NCI-H2081 (cell line): ENCODE data around the gene GLB1L2.
"Not testable (repeated sequence)": the region's sequence is repeated elsewhere in the genome, so short reads cannot be mapped to it uniquely, and the experiment has no call there.

Source experiments
- DNase-seq, 2 experiments: peaks; one replicate each; lab custom pipeline; 2025; lab: John Stamatoyannopoulos, UW

The GLB1L2 gene

DNA sequence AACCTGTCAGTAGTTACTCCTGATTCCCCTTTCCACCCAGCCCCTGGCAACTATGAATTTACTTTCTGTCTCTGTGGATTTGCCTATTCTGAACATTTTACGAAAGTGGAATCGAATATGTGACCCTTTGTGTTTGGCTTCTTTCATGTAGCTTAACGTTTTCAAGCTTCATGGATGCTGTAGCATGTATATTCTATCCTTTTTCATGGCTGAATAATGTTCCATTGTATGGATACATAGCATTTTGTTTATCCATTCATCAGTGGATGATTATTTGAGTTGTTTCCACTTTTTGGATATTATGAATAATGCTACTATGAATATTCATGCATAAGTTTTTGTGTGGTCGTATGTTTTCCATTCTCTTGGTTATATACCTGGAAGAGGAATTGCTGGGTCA lies 9.2 kb upstream of the GLB1L2 start:
- no peak for DNase-seq

- DNase-seq, result no peak
Observed at GRCh38 chr11:134328433-134328832, 3.4 kb upstream of the GLB1L2 start.

- no peak for DNase-seq
Observed at GRCh38 chr11:134330611-134331353, 1.0 kb upstream of the GLB1L2 start.

GRCh38 chr11:134332189-134332631 lies 422 bp downstream of the GLB1L2 start:
- DNase-seq, result peak; percentile 39 to 68

GRCh38 chr11:134332782-134333181 lies 994 bp downstream of the GLB1L2 start:
- DNase-seq, result no peak

- DNase-seq, result no peak
Observed at GRCh38 chr11:134333312-134333711, 1.5 kb downstream of the GLB1L2 start.

DNA sequence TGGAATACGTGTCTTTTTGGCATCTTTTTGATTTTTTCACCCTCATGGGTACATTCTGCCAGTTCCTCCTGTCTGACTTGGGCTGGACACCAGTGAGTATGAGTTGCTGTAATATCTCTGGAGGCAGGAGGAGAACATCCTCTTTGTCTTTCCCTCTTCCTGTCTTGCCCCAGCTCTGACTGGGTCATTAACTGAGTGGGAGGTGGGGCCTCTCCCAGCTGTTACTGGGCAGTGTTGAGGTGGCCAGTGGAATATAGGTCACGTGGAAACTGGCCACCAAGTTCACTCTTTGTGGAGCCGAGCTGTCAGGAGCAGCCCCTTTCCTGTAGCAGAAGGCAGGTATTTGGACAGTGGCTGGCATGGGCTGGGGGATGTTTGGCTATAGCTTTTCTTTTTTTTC lies 2.2 kb downstream of the GLB1L2 start:
- DNase-seq, result no peak

DNA sequence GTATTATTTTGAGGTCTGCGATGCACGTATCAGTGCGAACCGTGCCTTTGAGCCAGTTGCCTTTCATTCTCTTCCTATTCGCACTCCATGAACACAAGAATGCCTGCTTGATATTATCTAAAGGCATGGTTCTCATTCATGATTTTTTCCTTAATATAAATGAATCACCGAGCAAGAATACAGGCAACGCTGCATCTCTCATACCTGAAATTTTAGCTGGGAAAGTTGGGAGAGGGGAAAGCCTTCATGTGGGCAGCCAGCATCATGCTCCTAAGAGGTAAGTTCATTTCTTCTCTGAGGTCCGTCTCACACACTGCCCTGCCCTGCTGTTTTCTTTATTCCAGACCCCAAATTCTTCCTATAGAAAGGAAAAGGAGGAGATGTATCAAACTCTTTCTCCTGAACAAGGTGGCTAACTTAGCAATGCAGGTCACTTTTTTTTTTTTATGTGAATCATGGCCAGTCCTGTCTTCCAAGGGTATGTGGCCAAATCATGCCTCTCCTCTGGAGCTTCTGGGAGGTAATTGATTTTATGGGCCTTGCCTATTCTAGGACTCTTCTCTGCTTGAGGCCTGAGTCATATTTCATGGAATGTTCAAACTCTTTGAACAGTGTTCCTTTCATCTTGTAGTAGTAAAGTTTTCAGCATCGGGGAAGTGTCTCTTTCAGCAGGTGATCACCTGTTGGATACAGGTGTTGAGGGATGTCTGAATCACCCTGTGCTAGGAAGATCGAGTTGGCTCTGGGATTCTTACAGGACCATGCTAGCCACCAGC lies 3.2 kb downstream of the GLB1L2 start:
- DNase-seq, result no peak

DNA sequence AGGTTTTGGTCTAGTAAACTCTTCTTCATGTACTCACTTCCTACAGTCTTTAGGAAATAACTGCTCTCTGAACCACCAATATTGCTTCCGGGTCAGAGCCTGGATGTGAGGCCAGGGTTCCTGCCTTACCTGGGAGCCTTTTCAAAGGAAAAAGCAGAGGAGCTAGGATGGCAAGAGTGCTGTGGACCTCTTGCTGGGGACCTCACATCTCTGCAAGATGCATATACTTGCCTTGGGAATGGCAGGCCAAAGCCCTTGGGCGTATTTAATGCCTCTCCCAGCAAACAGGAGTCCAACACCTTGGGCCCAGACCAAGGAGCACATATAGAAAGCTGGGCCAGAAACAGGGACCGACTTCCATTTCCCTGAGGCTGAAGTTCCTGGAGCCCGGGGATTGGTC lies 5.3 kb downstream of the GLB1L2 start:
- DNase-seq, result no peak

DNA sequence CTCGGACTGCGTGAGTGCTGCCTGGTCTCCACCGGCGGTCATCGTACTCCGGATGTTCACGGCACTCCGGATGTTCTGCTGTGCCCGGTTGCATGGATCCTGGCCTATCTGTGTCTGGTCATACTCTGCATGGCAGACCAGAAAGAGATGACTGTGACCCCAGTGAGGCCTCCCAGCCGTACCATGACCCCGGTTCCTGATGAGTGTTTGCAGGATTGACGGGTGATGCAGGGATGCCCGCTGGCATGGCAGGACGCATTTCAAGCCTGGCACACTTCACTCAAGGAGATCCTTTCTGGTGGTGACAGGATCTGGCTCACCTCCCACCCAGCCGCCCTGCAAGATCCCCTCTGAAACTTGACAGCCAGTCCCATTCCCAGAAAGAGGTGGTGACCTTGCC lies 6.3 kb downstream of the GLB1L2 start:
- no peak for DNase-seq

DNA sequence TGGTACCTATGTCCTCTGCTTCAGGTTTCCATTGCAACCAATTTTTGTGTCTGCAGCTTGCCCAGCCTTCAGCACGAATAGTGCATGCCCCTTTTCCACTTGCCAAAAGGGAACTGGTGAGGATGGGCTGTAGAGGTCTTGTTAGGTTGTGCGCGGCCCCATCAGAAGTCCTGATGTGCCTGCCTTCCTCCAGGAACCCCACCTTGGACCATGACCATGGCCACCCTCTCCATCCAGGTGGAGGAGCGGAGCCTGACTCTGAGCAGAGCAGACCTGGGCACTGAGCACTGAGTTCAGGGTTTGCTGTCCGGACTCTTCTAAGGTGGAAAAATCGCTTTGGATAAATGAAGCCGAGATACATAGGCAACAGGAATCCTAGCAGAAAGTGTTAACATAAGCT lies 6.9 kb downstream of the GLB1L2 start:
- DNase-seq, result no peak

GRCh38 chr11:134339756-134340155 lies 8.0 kb downstream of the GLB1L2 start:
- no peak for DNase-seq

DNA sequence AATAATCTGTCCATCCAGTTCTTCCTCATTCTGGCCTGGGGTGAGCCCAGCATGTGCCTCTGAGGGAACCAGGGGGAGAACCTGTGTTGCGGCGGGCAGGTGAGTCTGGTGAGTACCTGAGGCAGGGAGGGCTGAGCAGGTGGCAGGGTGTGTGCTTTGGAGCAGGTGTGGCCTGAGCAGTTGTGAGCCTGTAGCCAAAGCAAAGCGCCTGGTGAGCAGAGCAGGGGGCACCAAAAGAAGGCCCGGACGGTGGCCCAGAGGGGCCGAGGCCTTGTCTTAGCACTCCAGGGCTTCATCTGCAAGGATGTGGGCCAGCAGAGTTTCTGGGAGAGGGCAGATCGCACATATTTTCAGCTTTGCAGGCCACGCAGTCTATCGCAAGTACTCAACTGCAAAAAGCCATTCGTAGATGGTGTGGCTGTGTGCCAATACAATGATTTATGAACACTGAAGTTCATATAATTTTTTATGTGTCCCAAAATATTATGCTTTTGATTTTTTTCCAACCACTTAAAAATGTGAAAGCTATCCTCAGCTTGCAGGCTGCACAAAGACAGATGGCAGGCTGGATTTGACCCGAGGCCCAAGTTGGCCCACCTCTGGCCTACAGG lies 8.7 kb downstream of the GLB1L2 start:
- DNase-seq, result peak; percentile 42 to 69

DNA sequence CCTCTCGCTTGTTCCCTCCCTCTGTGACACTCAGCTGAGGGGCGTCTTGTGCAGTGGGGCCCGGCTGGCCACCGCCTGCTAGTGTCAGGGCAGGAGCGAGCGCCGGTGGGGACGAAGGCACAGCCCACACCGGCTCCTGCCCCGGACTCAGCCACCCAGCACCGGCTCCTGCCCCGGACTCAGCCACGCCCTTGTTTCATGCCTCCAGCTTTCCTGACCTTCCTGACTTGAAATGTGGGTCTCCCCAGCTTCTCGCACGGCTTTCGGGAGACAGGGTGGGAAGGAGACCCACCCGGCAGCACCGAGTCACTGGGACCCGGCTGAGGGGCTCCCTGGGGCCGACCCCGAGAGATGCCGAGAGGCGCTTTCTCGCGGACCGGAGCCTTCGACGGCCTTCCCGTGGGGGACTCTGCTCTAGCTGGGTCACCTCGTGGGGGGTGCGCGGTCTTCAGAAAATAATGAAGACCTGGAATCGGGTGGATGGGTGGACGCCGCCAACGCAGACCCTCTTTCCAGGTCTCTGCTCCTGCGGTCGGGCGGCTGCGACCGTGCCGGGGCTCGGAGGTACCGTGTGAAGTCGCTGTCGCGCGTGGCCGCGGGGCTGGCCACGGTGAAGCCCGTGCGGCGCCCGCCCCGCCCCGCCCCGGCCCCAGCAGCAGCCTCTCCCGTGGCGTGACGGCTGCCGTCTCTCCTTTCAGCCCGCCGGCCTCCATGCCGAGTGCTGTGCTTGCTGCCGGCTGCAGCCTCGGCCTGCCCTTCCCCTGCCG lies 10.2 kb downstream of the GLB1L2 start:
- DNase-seq, result no peak

GRCh38 chr11:134342572-134343340 lies 11.0 kb downstream of the GLB1L2 start:
- DNase-seq, result no peak

- no peak for DNase-seq
Observed at GRCh38 chr11:134343646-134344045, 11.9 kb downstream of the GLB1L2 start.

GRCh38 chr11:134344497-134345236 lies 12.9 kb downstream of the GLB1L2 start:
- not testable (repeated sequence) for DNase-seq

DNA sequence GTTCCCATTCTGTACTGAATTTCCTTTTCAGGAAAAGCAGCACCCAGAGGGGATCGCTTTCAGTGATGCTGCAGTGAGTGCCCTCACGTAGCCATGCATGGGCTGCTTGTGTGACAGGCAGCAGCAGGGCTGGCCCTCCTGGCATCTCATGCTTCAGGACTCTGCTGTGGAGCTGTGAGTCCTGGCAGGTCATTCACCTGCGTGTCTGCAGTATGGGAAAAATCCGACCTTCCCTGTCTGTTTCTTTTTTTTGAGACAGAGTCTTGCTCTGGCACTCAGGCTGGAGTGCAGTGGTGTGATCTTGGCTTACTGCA lies 13.4 kb downstream of the GLB1L2 start:
- DNase-seq, result no peak

DNA sequence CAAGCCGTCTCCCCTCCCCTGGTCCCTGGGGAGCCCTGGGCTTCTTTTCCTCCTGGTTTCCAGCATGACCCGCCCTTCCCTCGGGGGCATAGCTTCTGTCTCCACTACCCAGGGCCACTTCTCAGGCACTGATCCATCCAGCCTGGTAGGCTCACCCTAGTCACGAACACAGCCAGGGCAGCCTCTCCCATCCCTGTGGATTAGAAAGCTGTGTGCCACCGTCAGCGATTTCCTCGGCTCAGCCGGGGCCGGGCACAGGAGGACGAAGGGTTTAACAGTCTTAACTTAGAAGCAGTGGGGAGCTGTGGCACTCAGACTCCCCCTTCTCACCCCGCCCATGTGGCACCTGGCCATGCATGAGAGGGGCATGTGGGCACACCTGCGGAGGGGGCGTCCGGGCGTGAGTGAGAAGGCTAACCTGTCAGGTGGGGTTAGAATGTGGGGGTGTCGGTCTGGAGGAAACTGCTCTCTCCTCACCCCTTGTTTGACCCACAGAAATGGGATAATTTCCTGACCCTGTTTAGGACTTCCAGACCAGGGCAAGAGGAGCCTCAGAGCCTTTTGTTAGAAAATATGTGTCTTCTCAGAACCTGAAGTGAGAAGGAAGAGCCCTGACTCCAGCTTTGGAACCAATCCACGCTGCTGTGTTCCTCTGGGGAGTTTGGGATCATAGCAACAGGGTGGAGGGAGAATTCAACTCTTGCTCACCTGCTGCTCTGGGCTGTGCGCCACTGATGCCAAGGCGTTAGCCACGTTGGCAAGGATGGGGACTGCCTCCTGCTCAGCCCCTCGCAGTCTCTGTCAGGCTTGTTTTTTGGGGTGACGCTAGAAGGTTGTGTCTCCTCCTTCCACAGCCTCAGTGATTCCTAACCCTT lies 14.6 kb downstream of the GLB1L2 start:
- no peak for DNase-seq

DNA sequence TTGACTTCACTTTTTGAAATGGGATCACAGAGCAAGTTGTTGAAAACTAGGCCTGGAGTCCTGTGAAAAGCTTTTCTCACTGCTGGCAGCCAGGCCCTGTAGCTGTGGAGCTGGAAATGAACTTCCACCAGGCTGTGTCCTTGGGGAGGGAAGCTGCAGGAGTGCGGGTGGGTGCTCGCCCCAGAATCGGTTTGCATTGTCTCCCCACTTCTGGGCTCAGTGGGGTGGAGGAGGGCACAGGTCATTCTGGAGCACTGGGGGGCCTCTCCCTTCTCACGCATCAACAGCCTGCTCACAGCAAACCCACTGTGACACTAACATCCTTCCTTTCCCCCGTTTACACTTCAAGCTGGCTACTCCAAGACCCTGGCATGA lies 15.2 kb downstream of the GLB1L2 start:
- no peak for DNase-seq
